Measurements from ENCODE around the gene CLCN5.

GRCh38 chrX:50125480-50125879, 203.1 kb downstream of the CLCN5 start:
- no peak for TF ChIP-seq CTCF (conservative IDR thresholded peaks at IDR 0.05)
- no peak for TF ChIP-seq ZFX (IDR thresholded peaks at IDR 0.05)
